WTC11 (cell line): ENCODE measurements around the gene RPS16. TPM values are rescaled to one million over a fixed set of nuclear protein-coding genes. Genes with fewer than 3 reads are reported as not detected.

Experiments used
- ARID4B ChIP-seq: sonication (generic); formaldehyde crosslinking; IDR thresholded peaks from 2 replicates; pipeline ENCODE4 v1.8.0; 2023; ENCODE audit warnings: missing genetic modification reagents, mild to moderate bottlenecking, borderline replicate concordance
- ATF6 ChIP-seq: sonication (generic); formaldehyde crosslinking; IDR thresholded peaks from 2 replicates; pipeline ENCODE4 v1.8.1; 2023; ENCODE audit warnings: mild to moderate bottlenecking, missing genetic modification reagents
- FOXJ3 ChIP-seq: sonication (generic); formaldehyde crosslinking; IDR thresholded peaks from 2 replicates; pipeline ENCODE4 v1.9.0; 2021; ENCODE audit warnings: missing genetic modification reagents, mild to moderate bottlenecking, borderline replicate concordance
- TEAD4 ChIP-seq: sonication (generic); formaldehyde crosslinking; IDR thresholded peaks from 2 replicates; pipeline ENCODE4 v1.8.0; 2022; ENCODE audit warnings: mild to moderate bottlenecking, missing genetic modification reagents
- ZNF671 ChIP-seq: fragments of 250-450 bp; sonication (Bioruptor Pico); IDR thresholded peaks from 2 replicates; pipeline ENCODE4 v1.8.0; 2021; ENCODE audit warnings: mild to moderate bottlenecking
- ZSCAN18 ChIP-seq: fragments of 250-450 bp; sonication (Bioruptor Pico); IDR thresholded peaks from 2 replicates; pipeline ENCODE4 v2.1.2; 2022; ENCODE audit warnings: mild to moderate bottlenecking, moderate library complexity
- total RNA-seq: library from RNA; stranded (reverse); gene quantifications from 3 replicates; pipeline ENCODE4 v1.2.3, GENCODE V29; 2021
- TF ChIP-seq, protein P1 (sequence below): sonication (generic); formaldehyde crosslinking; IDR thresholded peaks from 2 replicates; pipeline ENCODE4 v1.8.1; 2023; ENCODE audit warnings: mild to moderate bottlenecking, missing genetic modification reagents, borderline replicate concordance
- TF ChIP-seq, protein P2 (sequence below): sonication (generic); formaldehyde crosslinking; IDR thresholded peaks from 2 replicates; pipeline ENCODE4 v1.8.1; 2023; ENCODE audit warnings: mild to moderate bottlenecking, moderate library complexity, missing genetic modification reagents

The RPS16 gene
- total RNA-seq, 1 experiment from 2014 or later = 2,962 TPM

DNA sequence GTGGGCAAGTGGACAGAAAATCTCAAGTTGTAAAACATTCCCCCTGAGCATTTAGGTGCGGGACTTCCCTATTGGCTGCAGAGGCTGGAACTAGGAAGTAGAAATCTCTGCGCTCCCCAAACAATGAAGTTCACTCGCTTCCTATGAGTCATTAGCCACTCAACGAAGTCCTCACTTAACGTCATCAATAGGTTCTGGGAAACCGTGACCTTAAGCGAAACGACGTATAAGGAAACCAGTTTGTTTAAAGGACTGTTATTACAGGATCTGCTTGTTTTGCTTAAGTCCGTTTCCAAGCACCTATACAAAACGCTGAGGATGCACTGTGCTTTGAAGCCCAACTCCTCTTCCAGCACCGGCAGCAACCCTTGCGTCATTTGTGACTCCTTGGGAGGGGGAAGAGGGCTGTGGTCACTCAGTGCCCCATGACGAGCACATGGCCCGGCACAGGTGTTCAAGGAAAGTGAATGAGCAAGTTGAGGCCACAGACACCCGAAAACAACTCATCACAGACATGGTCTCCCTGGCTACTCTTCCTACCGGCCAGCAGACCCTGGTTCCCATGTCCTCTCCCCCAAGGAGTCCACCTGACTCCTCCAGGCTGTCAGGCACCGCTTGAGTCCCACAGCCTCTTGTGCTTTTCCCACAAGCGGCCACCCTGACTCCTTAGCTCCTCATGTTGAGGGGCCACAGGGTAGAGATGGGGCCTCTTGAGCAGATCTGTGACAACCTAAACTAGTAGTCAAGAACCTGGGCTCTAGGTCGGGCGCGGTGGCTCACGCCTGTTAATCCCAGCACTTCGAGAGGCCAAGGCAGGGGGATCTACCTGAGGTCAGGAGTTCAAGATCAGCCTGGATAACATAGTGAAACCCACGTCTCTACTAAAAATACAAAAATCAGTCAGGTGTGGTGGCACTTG lies 4.8 kb downstream of the RPS16 start (continued):
- TF ChIP-seq, protein P1, sequence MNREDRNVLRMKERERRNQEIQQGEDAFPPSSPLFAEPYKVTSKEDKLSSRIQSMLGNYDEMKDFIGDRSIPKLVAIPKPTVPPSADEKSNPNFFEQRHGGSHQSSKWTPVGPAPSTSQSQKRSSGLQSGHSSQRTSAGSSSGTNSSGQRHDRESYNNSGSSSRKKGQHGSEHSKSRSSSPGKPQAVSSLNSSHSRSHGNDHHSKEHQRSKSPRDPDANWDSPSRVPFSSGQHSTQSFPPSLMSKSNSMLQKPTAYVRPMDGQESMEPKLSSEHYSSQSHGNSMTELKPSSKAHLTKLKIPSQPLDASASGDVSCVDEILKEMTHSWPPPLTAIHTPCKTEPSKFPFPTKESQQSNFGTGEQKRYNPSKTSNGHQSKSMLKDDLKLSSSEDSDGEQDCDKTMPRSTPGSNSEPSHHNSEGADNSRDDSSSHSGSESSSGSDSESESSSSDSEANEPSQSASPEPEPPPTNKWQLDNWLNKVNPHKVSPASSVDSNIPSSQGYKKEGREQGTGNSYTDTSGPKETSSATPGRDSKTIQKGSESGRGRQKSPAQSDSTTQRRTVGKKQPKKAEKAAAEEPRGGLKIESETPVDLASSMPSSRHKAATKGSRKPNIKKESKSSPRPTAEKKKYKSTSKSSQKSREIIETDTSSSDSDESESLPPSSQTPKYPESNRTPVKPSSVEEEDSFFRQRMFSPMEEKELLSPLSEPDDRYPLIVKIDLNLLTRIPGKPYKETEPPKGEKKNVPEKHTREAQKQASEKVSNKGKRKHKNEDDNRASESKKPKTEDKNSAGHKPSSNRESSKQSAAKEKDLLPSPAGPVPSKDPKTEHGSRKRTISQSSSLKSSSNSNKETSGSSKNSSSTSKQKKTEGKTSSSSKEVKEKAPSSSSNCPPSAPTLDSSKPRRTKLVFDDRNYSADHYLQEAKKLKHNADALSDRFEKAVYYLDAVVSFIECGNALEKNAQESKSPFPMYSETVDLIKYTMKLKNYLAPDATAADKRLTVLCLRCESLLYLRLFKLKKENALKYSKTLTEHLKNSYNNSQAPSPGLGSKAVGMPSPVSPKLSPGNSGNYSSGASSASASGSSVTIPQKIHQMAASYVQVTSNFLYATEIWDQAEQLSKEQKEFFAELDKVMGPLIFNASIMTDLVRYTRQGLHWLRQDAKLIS (CRISPR knock-in tag) = no peak
- TF ChIP-seq ARID4B (CRISPR knock-in tag) (no peak), FOXJ3 (CRISPR knock-in tag) (no peak), ATF6 (CRISPR knock-in tag) (no peak), TEAD4 (CRISPR knock-in tag) (no peak), ZNF671 (CRISPR knock-in tag) (peak; percentile 42), ZSCAN18 (no peak)
- TF ChIP-seq, protein P2, sequence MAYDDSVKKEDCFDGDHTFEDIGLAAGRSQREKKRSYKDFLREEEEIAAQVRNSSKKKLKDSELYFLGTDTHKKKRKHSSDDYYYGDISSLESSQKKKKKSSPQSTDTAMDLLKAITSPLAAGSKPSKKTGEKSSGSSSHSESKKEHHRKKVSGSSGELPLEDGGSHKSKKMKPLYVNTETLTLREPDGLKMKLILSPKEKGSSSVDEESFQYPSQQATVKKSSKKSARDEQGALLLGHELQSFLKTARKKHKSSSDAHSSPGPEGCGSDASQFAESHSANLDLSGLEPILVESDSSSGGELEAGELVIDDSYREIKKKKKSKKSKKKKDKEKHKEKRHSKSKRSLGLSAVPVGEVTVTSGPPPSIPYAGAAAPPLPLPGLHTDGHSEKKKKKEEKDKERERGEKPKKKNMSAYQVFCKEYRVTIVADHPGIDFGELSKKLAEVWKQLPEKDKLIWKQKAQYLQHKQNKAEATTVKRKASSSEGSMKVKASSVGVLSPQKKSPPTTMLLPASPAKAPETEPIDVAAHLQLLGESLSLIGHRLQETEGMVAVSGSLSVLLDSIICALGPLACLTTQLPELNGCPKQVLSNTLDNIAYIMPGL = no peak
- TF ChIP-seq, all 79 proteins: peak for 11
